ENCODE data around the gene IGSF9. TPM values are rescaled to one million over a fixed set of nuclear protein-coding genes. Genes with fewer than 3 reads are reported as not detected.

IGSF9 gene
- total RNA-seq, 1 experiment from 2014 or later = not detected

DNA sequence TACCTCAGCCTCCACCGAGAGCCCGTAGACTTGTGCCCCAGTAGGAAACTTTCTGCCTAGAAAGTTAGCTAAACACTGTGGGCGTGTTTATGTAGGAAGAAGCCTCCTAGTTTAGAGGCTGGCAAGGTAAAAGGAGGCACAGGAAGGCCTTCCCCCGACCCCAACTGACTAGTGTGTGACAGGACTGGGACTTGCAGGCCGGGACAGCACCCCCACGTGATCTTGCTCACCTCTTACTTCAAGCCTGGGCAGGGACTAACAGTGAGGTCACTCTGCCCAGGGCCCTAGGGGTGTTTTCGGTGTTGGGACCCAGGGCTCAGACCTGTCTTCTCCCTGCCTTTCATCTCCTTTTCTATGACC lies 19.7 kb downstream of the IGSF9 start:
- Histone ChIP-seq H3K4me1 (ENCODE audit: low read length) (peaks cover 43% of the 10 kb centered on the region), H3K9ac (ENCODE audit: low read length) (peak overlapping the region; percentile 97), H3K79me2 (ENCODE audit: low read length) (peaks cover 47% of the 10 kb centered on the region), H3K4me2 (ENCODE audit: low read depth, low read length, poor library complexity, severe bottlenecking) (peak overlapping the region; percentile 94), H3K27me3 (ENCODE audit: low read length) (no peaks in the 10 kb centered on the region), H3K9me2 (replicated peaks; ENCODE audit: insufficient read depth, low read length) (no peaks in the 10 kb centered on the region), H2AFZ (ENCODE audit: low read length) (peak overlapping the region; percentile 85), H4K20me1 (ENCODE audit: insufficient read depth, low read depth, low read length) (peaks cover 30% of the 10 kb centered on the region; the same call in 1 of the 2 replicates), H3K9me3 (ENCODE audit: low read length) (no peaks in the 10 kb centered on the region), H3K4me3 (ENCODE audit: low read length) (peak overlapping the region; percentile 94), H3K36me3 (ENCODE audit: insufficient read depth, low read length) (peaks cover 2% of the 10 kb centered on the region; the same call in 1 of the 2 replicates), H3K27ac (ENCODE audit: low read length) (no peak overlapping the region)
- DNase-seq = no peak

DNA sequence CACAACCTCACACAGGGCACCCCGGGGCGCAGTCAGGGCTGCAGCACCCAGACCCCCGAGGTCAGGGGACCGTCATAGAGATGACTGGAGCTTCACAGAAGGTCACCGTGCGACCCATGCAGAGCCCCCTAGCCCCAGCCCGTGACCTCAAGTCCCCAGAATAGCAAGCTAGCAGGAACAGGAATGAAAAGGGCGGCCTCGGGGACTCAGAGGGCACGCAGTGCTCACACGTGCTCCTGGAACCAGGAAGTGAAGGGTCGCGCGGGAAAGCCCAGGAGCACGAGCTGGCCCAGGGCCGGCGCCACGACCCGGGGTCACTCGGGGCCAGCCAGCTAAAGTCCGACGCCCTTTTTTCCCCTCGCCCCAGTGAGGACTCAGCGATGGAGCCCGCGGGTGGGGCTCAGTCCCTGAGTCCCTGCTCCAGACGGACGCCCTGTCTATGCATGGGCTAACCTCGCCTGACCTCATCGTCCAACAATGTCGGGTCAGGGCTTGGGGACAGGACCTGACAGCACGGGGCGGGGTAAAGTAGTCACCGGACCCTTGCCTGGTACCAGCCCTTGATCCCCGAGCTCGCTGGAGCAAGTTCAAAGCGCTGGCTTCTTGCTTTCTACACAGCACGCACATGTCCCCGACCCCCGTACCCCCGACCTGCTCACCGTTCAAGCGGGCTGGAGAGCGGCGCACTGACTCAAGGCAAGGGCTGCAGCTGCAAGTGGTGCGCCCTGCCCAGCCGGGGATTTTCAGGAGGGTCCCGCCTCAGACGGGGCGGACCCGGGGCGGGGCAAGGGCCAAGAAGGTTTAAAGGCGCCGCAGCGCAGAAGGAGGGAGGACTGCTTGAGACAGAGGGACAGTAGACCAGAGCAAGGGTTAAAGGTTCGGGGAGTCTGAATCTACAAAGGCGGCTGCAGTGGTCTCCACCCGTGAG lies 20.4 kb downstream of the IGSF9 start, which contains the start of gene TAGLN2:
Gene TAGLN2, minus strand, starts transcription at position 717 of the 928 bp plus-strand sequence. CDS start 4,998 bp downstream, outside the sequence.
- peak within 1 kb of the TSS; percentile 94 for H3K4me3 ChIP-seq (ENCODE audit: low read length)
- no peaks in the 10 kb centered on the region for H3K9me2 ChIP-seq (replicated peaks; ENCODE audit: insufficient read depth, low read length)
- peak within 1 kb of the TSS; percentile 85 for H2AFZ ChIP-seq (ENCODE audit: low read length)
- H3K27ac ChIP-seq (ENCODE audit: low read length) = peak within 1 kb of the TSS; percentile 73
- H3K9me3 ChIP-seq (ENCODE audit: low read length) = no peaks in the 10 kb centered on the region
- peaks cover 49% of the 10 kb centered on the region for H3K79me2 ChIP-seq (ENCODE audit: low read length)
- no peaks in the 10 kb centered on the region for H3K27me3 ChIP-seq (ENCODE audit: low read length)
- peak within 1 kb of the TSS; percentile 94 for H3K4me2 ChIP-seq (ENCODE audit: low read depth, low read length, poor library complexity, severe bottlenecking)
- peak; percentile 95 for DNase-seq
- peak within 1 kb of the TSS; percentile 97 for H3K9ac ChIP-seq (ENCODE audit: low read length)
- peaks cover 43% of the 10 kb centered on the region for H3K4me1 ChIP-seq (ENCODE audit: low read length)
- peaks cover 37% of the 10 kb centered on the region; the same call in 1 of the 2 replicates for H4K20me1 ChIP-seq (ENCODE audit: insufficient read depth, low read depth, low read length)
- peaks cover 3% of the 10 kb centered on the region; the same call in 1 of the 2 replicates for H3K36me3 ChIP-seq (ENCODE audit: insufficient read depth, low read length)

DNA sequence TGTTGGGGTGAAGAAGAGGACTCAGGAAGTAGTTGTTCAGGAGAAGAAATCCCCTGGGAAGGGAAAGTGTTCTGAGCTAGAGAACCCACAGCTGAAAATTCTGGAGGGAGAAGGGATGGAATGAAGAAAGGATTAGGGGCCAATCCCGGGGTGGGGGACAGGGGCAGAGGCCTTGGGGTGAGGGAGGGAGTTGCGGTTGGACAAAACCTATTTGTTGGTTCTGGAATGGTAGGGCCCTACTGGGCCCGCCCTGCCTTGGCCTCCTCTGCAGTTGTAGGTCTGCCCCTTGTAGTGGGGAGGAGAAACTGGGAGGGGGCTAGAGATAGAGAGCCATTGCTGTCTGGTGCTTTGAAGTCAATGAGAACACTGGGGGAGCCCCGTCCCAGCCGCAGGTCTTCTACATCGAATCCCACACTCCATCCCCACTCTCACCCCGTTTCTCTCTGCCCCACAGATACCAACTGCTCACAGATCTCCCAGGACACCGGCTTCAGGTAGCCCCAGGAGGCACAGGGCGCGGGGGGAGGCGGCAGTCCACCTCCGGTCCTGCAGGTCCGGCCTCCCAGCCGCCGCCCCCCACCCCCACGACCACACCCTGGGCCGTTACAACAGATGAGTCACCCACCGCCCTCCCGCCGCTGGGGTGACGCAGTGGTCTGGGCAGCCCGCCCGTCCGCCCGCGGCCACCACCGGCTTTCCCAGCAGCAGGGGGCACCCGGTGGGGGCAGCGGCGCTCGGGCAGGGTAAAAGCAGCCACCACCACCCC lies 21.2 kb downstream of the IGSF9 start:
- Histone ChIP-seq H4K20me1 (ENCODE audit: insufficient read depth, low read depth, low read length) (peaks cover 37% of the 10 kb centered on the region; the same call in 1 of the 2 replicates), H3K9ac (ENCODE audit: low read length) (peak overlapping the region; percentile 97), H3K4me3 (ENCODE audit: low read length) (peak overlapping the region; percentile 94), H3K36me3 (ENCODE audit: insufficient read depth, low read length) (peaks cover 8% of the 10 kb centered on the region; the same call in 1 of the 2 replicates), H3K9me3 (ENCODE audit: low read length) (no peaks in the 10 kb centered on the region), H3K27me3 (ENCODE audit: low read length) (no peaks in the 10 kb centered on the region), H3K79me2 (ENCODE audit: low read length) (peaks cover 49% of the 10 kb centered on the region), H3K4me2 (ENCODE audit: low read depth, low read length, poor library complexity, severe bottlenecking) (peak overlapping the region; percentile 94), H3K27ac (ENCODE audit: low read length) (peak overlapping the region; percentile 73), H2AFZ (ENCODE audit: low read length) (no peak overlapping the region; the same call in 1 of the 2 replicates), H3K9me2 (replicated peaks; ENCODE audit: insufficient read depth, low read length) (no peaks in the 10 kb centered on the region), H3K4me1 (ENCODE audit: low read length) (peaks cover 43% of the 10 kb centered on the region)
- DNase-seq = peak; percentile 67

DNA sequence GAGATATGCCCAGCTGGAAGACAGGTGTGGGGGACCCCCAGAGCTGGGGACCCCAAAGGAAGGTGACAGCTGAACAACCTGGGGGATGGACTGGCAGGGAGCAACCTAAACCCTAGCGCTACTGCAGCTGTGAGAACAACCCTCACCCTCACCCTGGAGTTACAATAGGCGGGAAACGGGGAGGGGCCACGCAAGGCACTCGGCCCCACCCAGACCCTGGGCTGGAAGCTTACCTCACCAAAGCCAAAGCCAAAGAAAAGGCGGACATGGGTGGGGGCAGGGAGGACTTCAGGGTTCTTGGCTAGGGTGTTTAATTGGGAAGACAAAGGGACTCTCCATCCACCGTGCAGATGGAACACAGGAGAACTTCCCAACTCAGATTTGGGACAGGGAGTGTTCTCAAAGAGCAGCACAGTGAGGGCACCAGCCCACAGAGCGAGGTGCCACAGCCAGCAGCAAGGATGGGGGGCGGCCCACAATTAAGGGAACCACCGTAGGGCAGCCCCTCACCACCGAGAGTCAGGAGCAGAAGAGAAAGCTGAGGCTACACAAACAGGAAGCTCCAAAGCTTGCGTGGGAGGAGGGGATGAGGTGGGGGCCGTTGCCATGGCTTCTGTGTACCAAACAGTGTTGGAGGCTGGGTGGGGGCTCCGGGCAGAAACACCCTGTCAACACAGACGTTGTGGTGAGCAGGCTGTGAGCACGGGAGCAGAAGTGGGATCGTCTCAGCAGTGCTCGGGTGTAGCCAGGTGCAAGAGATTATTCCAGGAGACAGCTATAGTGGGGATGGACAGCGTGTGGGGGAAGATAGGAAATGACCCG lies 22.0 kb downstream of the IGSF9 start:
- peaks cover 37% of the 10 kb centered on the region; the same call in 1 of the 2 replicates for H4K20me1 ChIP-seq (ENCODE audit: insufficient read depth, low read depth, low read length)
- peak overlapping the region; percentile 97 for H3K9ac ChIP-seq (ENCODE audit: low read length)
- peak overlapping the region; percentile 94 for H3K4me3 ChIP-seq (ENCODE audit: low read length)
- no peak overlapping the region for H2AFZ ChIP-seq (ENCODE audit: low read length)
- peak overlapping the region; percentile 94 for H3K4me2 ChIP-seq (ENCODE audit: low read depth, low read length, poor library complexity, severe bottlenecking)
- H3K36me3 ChIP-seq (ENCODE audit: insufficient read depth, low read length) = peaks cover 8% of the 10 kb centered on the region; the same call in 1 of the 2 replicates
- DNase-seq = peak; percentile 69
- no peaks in the 10 kb centered on the region for H3K9me2 ChIP-seq (replicated peaks; ENCODE audit: insufficient read depth, low read length)
- peaks cover 43% of the 10 kb centered on the region for H3K4me1 ChIP-seq (ENCODE audit: low read length)
- peak overlapping the region; percentile 73 for H3K27ac ChIP-seq (ENCODE audit: low read length)
- no peaks in the 10 kb centered on the region for H3K27me3 ChIP-seq (ENCODE audit: low read length)
- no peaks in the 10 kb centered on the region for H3K9me3 ChIP-seq (ENCODE audit: low read length)
- peaks cover 49% of the 10 kb centered on the region for H3K79me2 ChIP-seq (ENCODE audit: low read length)

- no peaks in the 10 kb centered on the region for H3K27me3 ChIP-seq (ENCODE audit: low read length)
- no peak for DNase-seq
- peaks cover 49% of the 10 kb centered on the region for H3K79me2 ChIP-seq (ENCODE audit: low read length)
- peak overlapping the region; percentile 94 for H3K4me3 ChIP-seq (ENCODE audit: low read length)
- peak overlapping the region; percentile 94 for H3K4me2 ChIP-seq (ENCODE audit: low read depth, low read length, poor library complexity, severe bottlenecking)
- H4K20me1 ChIP-seq (ENCODE audit: insufficient read depth, low read depth, low read length) = peaks cover 37% of the 10 kb centered on the region; the same call in 1 of the 2 replicates
- no peaks in the 10 kb centered on the region for H3K9me3 ChIP-seq (ENCODE audit: low read length)
- no peaks in the 10 kb centered on the region for H3K9me2 ChIP-seq (replicated peaks; ENCODE audit: insufficient read depth, low read length)
- peak overlapping the region; percentile 18; the same call in 1 of the 2 replicates for H3K27ac ChIP-seq (ENCODE audit: low read length)
- peaks cover 8% of the 10 kb centered on the region; the same call in 1 of the 2 replicates for H3K36me3 ChIP-seq (ENCODE audit: insufficient read depth, low read length)
- H3K9ac ChIP-seq (ENCODE audit: low read length) = peak overlapping the region; percentile 97
- H3K4me1 ChIP-seq (ENCODE audit: low read length) = peaks cover 43% of the 10 kb centered on the region
- H2AFZ ChIP-seq (ENCODE audit: low read length) = no peak overlapping the region
These were observed 22.8 kb downstream of the IGSF9 start for GRCh38 chr1:159922511-159923202.

DNA sequence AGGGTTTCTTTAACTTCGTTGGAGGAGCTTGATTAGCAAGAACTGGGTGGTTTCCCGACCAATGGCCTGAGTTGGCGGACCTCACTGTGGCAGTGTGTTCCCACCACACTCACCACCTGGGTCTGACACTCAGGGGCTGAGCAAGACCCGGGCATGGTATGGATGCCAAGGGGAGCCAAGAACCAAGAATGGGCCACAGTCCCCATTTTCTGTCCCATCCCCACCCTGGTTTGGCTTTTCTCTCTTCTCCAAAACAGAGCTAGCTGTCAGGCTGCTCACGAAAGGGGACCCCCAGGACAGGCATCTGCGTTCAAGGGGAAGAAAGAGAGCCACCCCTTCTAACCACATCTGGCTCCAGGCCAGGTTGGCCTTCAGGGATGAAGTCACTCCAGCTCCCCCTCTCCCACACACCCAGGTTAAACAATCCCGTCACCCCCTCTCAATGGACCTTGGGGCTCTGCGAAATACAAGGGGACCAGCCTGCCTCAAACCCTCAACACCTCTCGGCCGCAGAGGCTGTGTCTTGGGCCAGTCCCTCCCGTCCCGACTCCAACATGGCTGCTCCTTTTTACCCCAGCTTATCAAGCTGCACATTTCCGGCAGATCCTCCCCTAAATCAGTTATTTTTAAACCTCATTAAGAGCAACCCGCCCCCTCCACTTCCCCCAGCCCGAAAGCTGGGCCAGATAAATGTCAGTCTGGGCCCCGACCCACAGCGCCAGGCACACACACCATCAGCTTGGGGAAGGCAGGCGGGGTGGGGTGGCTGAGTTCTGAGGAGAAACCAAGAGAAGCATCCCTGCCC lies 23.5 kb downstream of the IGSF9 start:
- H3K36me3 ChIP-seq (ENCODE audit: insufficient read depth, low read length) = peaks cover 8% of the 10 kb centered on the region; the same call in 1 of the 2 replicates
- H3K9ac ChIP-seq (ENCODE audit: low read length) = peak overlapping the region; percentile 97

More for the DNA sequence above, 23.5 kb downstream of the IGSF9 start:
- Histone ChIP-seq H3K4me2 (ENCODE audit: low read depth, low read length, poor library complexity, severe bottlenecking) (peak overlapping the region; percentile 94), H3K9me3 (ENCODE audit: low read length) (no peaks in the 10 kb centered on the region), H3K79me2 (ENCODE audit: low read length) (peaks cover 49% of the 10 kb centered on the region), H3K4me1 (ENCODE audit: low read length) (peaks cover 43% of the 10 kb centered on the region), H2AFZ (ENCODE audit: low read length) (no peak overlapping the region), H3K27ac (ENCODE audit: low read length) (peak overlapping the region; percentile 18; the same call in 1 of the 2 replicates), H3K9me2 (replicated peaks; ENCODE audit: insufficient read depth, low read length) (no peaks in the 10 kb centered on the region), H3K4me3 (ENCODE audit: low read length) (peak overlapping the region; percentile 94; the same call in 1 of the 2 replicates), H3K27me3 (ENCODE audit: low read length) (no peaks in the 10 kb centered on the region), H4K20me1 (ENCODE audit: insufficient read depth, low read depth, low read length) (peaks cover 37% of the 10 kb centered on the region; the same call in 1 of the 2 replicates)
- DNase-seq = no peak

All from Karpas-422 (cell line).